Measurements from ENCODE around the gene FURIN. TPM values are rescaled to one million over a fixed set of nuclear protein-coding genes. Genes with fewer than 3 reads are reported as not detected.
"Not testable (repeated sequence)": the region's sequence is repeated elsewhere in the genome, so short reads cannot be mapped to it uniquely, and the experiment has no call there.

The FURIN gene
- total RNA-seq, 1 donor from 2014 or later = 432 TPM

- H3K4me1 Mint-ChIP-seq = peaks cover 50% of the 10 kb centered on the region
- peak overlapping the region; percentile 96 for H3K27ac Mint-ChIP-seq
- intact Hi-C loops (cut with micrococcal nuclease) = loop anchor here (1.0 kb wide), 4 partner anchors 13 to 54 kb away; no protein-coding TSS in a partner anchor
- peak overlapping the region; percentile 96 for H3K4me3 Mint-ChIP-seq
- peak; percentile 70 for DNase-seq
- H3K27me3 Mint-ChIP-seq = no peaks in the 10 kb centered on the region
- no peaks in the 10 kb centered on the region for H3K9me3 Mint-ChIP-seq
- peaks cover 33% of the 10 kb centered on the region for H3K36me3 Mint-ChIP-seq (ENCODE audit: low read depth)
Observed at GRCh38 chr15:90869140-90869541, 753 bp downstream of the FURIN start.

- DNase-seq = peak; percentile 86
- no peaks in the 10 kb centered on the region for H3K27me3 Mint-ChIP-seq
- peaks cover 38% of the 10 kb centered on the region for H3K36me3 Mint-ChIP-seq (ENCODE audit: low read depth)
- peak overlapping the region; percentile 96 for H3K27ac Mint-ChIP-seq
- intact Hi-C loops (cut with micrococcal nuclease) = loop anchor here (1.0 to 5.0 kb wide), 6 partner anchors 13 to 222 kb away; partner anchors contain the start of gene HDDC3
- H3K4me3 Mint-ChIP-seq = peak overlapping the region; percentile 96
- no peaks in the 10 kb centered on the region for H3K9me3 Mint-ChIP-seq
- H3K4me1 Mint-ChIP-seq = peaks cover 53% of the 10 kb centered on the region
Observed at GRCh38 chr15:90869601-90870353, 1.4 kb downstream of the FURIN start.

GRCh38 chr15:90870354-90871138 is 2.2 kb downstream of the FURIN start:
- peak; percentile 68 for DNase-seq
- peaks cover 45% of the 10 kb centered on the region for H3K36me3 Mint-ChIP-seq (ENCODE audit: low read depth)
- intact Hi-C loops (cut with micrococcal nuclease) = loop anchor here (5.0 kb wide), 2 partner anchors 62 to 223 kb away; partner anchors contain the start of gene HDDC3

GRCh38 chr15:90871139-90871715 is 2.8 kb downstream of the FURIN start:
- Mint-ChIP-seq H3K4me1 (peaks cover 55% of the 10 kb centered on the region), H3K4me3 (peak overlapping the region; percentile 96), H3K36me3 (ENCODE audit: low read depth) (peaks cover 51% of the 10 kb centered on the region), H3K9me3 (no peaks in the 10 kb centered on the region), H3K27me3 (no peaks in the 10 kb centered on the region), H3K27ac (peak overlapping the region; percentile 96)
- intact Hi-C loops (cut with micrococcal nuclease) = loop anchor here (5.0 kb wide), 2 partner anchors 61 to 224 kb away; partner anchors contain the start of gene HDDC3
- DNase-seq = peak; percentile 83

More at GRCh38 chr15:90870354-90871138, 2.2 kb downstream of the FURIN start:
- Mint-ChIP-seq H3K9me3 (no peaks in the 10 kb centered on the region), H3K4me3 (peak overlapping the region; percentile 96), H3K4me1 (peaks cover 58% of the 10 kb centered on the region), H3K27me3 (no peaks in the 10 kb centered on the region), H3K27ac (peak overlapping the region; percentile 96)

- peaks cover 58% of the 10 kb centered on the region for H3K4me1 Mint-ChIP-seq
- DNase-seq = peak; percentile 76
Observed at GRCh38 chr15:90871716-90872485, 3.5 kb downstream of the FURIN start.

DNA sequence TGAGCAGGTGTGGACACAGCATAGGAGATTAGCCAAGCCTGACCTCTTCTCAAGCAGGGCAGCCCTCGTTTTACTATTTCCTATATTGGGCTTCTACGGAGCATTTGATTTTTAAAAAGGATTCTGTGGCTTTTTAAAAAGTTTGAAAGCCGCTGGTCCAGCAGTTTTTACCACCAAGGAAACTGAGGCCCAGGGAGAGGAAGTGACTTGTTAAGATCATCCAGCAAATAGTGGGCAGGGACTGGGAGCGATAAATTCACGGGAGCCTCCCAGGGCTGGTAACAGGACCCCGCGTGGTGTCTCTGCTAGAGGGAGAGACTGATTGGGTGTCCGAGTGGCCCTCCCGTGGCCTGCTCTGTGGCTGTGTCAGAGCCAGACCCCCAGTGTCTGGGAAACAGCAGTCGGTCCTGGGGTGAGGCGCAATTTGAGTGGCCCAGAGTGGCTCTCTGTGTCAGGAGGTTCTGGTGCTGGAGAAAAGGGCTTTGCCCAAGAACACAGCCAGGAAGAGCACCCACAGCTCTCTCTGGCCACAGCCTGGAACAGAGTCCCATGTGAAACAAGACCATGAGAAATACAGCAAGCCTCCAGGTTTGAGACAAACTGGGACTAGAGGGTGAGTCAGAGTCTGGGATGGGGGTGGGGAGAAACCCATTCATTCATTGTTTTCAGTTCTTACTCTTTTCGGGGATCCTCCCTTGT is 4.2 kb downstream of the FURIN start:
- Mint-ChIP-seq H3K27ac (peak overlapping the region; percentile 94), H3K36me3 (ENCODE audit: low read depth) (peaks cover 65% of the 10 kb centered on the region), H3K4me1 (peaks cover 61% of the 10 kb centered on the region), H3K4me3 (peak overlapping the region; percentile 95), H3K9me3 (no peaks in the 10 kb centered on the region), H3K27me3 (no peaks in the 10 kb centered on the region)
- intact Hi-C loops (cut with micrococcal nuclease) = loop anchor here (1.0 to 5.0 kb wide), 6 partner anchors 11 to 225 kb away; partner anchors contain the start of genes BLM and HDDC3
- DNase-seq = peak; percentile 80

More at GRCh38 chr15:90871716-90872485, 3.5 kb downstream of the FURIN start:
- no peaks in the 10 kb centered on the region for H3K27me3 Mint-ChIP-seq
- peak overlapping the region; percentile 95 for H3K4me3 Mint-ChIP-seq
- H3K27ac Mint-ChIP-seq = peak overlapping the region; percentile 94
- H3K36me3 Mint-ChIP-seq (ENCODE audit: low read depth) = peaks cover 58% of the 10 kb centered on the region
- H3K9me3 Mint-ChIP-seq = no peaks in the 10 kb centered on the region
- intact Hi-C loops (cut with micrococcal nuclease) = loop anchor here (2.0 to 5.0 kb wide), 3 partner anchors 60 to 225 kb away; partner anchors contain the start of genes BLM and HDDC3

- peak overlapping the region; percentile 95 for H3K4me3 Mint-ChIP-seq
- H3K9me3 Mint-ChIP-seq = no peaks in the 10 kb centered on the region
- H3K27me3 Mint-ChIP-seq = no peaks in the 10 kb centered on the region
- peaks cover 55% of the 10 kb centered on the region for H3K4me1 Mint-ChIP-seq
- peaks cover 75% of the 10 kb centered on the region for H3K36me3 Mint-ChIP-seq (ENCODE audit: low read depth)
- intact Hi-C loops (cut with micrococcal nuclease) = loop anchor here (1.0 to 5.0 kb wide), 6 partner anchors 10 to 226 kb away; partner anchors contain the start of genes BLM and HDDC3
- peak overlapping the region; percentile 94 for H3K27ac Mint-ChIP-seq
- no peak for DNase-seq
Observed at GRCh38 chr15:90873488-90873997, 5.2 kb downstream of the FURIN start.

GRCh38 chr15:90873998-90874605 is 5.7 kb downstream of the FURIN start:
- DNase-seq = no peak
- Mint-ChIP-seq H3K9me3 (no peaks in the 10 kb centered on the region), H3K4me1 (peaks cover 52% of the 10 kb centered on the region), H3K27me3 (no peaks in the 10 kb centered on the region), H3K27ac (peak overlapping the region; percentile 94), H3K36me3 (ENCODE audit: low read depth) (peaks cover 79% of the 10 kb centered on the region), H3K4me3 (peak overlapping the region; percentile 95)
- intact Hi-C loops (cut with micrococcal nuclease) = loop anchor here (1.0 to 5.0 kb wide), 6 partner anchors 9 to 227 kb away; partner anchors contain the start of genes BLM and HDDC3

DNA sequence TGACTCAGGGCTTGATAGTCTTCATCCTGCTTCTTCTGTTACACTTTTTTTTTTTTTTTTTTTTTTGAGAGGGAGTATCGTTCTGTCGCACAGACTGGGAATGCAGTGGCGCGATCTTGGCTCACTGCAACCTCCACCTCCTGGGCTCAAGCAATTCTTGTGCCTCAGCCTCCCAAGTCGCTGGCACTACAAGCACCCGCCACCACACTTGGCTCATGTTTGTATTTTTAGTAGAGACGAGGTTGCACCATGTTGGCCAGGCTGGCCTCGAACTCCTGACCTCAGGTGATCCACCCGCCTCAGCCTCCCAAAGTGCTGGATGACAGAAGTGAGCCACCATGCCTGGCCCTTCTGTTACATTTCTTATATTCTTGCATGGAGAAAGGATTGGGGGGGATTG is 6.6 kb downstream of the FURIN start:
- Mint-ChIP-seq H3K36me3 (ENCODE audit: low read depth) (peaks cover 85% of the 10 kb centered on the region), H3K27ac (peak overlapping the region; percentile 78), H3K4me1 (peaks cover 48% of the 10 kb centered on the region), H3K4me3 (peak overlapping the region; percentile 95)
- DNase-seq, H3K9me3 Mint-ChIP-seq, H3K27me3 Mint-ChIP-seq: not testable (repeated sequence)
- intact Hi-C loops (cut with micrococcal nuclease) = loop anchor here (5.0 kb wide), 2 partner anchors 57 to 228 kb away; partner anchors contain the start of gene HDDC3

GRCh38 chr15:90875549-90875981 is 7.2 kb downstream of the FURIN start:
- H3K27ac Mint-ChIP-seq = peak overlapping the region; percentile 78
- H3K9me3 Mint-ChIP-seq = no peaks in the 10 kb centered on the region
- no peak for DNase-seq
- peaks cover 42% of the 10 kb centered on the region for H3K4me1 Mint-ChIP-seq
- peak overlapping the region; percentile 95 for H3K4me3 Mint-ChIP-seq
- peaks cover 83% of the 10 kb centered on the region for H3K36me3 Mint-ChIP-seq (ENCODE audit: low read depth)
- intact Hi-C loops (cut with micrococcal nuclease) = no loop called here
- H3K27me3 Mint-ChIP-seq = no peaks in the 10 kb centered on the region

DNA sequence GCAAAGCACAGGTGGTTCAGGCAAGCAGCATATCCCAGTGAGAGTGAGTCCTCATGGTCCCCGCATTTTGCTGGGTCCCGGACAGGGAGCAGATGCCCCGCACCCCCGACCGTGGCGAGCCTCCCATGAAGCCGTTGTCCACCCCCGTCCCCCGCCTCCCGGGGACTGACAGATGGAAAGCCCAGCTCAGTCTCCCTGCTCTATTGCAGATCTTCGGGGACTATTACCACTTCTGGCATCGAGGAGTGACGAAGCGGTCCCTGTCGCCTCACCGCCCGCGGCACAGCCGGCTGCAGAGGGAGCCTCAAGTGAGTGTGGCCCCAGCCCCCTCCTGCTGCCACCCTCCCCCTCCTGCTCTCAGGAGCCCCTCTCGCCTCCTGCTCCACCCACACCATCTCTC is 7.7 kb downstream of the FURIN start:
- intact Hi-C loops (cut with micrococcal nuclease) = no loop called here
- Mint-ChIP-seq H3K27me3 (no peaks in the 10 kb centered on the region), H3K4me3 (peak overlapping the region; percentile 95), H3K9me3 (no peaks in the 10 kb centered on the region), H3K4me1 (peaks cover 41% of the 10 kb centered on the region), H3K36me3 (ENCODE audit: low read depth) (peaks cover 79% of the 10 kb centered on the region), H3K27ac (peak overlapping the region; percentile 86)
- no peak for DNase-seq
